ENCODE results near the gene ATP10A.
A peak's percentile ranks its signal among the peaks of the same experiment; 100 is the strongest.

- TF ChIP-seq POLR2A (IDR thresholded peaks at IDR 0.05): no peak
- TF ChIP-seq, protein P1, sequence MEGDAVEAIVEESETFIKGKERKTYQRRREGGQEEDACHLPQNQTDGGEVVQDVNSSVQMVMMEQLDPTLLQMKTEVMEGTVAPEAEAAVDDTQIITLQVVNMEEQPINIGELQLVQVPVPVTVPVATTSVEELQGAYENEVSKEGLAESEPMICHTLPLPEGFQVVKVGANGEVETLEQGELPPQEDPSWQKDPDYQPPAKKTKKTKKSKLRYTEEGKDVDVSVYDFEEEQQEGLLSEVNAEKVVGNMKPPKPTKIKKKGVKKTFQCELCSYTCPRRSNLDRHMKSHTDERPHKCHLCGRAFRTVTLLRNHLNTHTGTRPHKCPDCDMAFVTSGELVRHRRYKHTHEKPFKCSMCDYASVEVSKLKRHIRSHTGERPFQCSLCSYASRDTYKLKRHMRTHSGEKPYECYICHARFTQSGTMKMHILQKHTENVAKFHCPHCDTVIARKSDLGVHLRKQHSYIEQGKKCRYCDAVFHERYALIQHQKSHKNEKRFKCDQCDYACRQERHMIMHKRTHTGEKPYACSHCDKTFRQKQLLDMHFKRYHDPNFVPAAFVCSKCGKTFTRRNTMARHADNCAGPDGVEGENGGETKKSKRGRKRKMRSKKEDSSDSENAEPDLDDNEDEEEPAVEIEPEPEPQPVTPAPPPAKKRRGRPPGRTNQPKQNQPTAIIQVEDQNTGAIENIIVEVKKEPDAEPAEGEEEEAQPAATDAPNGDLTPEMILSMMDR (IDR thresholded peaks at IDR 0.05): peak in 9 of 12 donors; percentile 16 to 43 (median 27)
These were observed 171.3 kb downstream of the ATP10A start for GRCh38 chr15:25691544-25692430.

Measured in heart left ventricle (tissue), 13 donors.